GM15510 (cell line): Measurements from ENCODE around the gene LRRN1.

ENCODE experiments used
- POLR2A ChIP-seq: IDR thresholded peaks from 3 replicates; pipeline ENCODE4 v1.6.1; 2011; ENCODE audit warnings: borderline replicate concordance; ENCODE audit not compliant: insufficient read length; ENCODE audit errors: extremely low read depth

The LRRN1 gene

DNA sequence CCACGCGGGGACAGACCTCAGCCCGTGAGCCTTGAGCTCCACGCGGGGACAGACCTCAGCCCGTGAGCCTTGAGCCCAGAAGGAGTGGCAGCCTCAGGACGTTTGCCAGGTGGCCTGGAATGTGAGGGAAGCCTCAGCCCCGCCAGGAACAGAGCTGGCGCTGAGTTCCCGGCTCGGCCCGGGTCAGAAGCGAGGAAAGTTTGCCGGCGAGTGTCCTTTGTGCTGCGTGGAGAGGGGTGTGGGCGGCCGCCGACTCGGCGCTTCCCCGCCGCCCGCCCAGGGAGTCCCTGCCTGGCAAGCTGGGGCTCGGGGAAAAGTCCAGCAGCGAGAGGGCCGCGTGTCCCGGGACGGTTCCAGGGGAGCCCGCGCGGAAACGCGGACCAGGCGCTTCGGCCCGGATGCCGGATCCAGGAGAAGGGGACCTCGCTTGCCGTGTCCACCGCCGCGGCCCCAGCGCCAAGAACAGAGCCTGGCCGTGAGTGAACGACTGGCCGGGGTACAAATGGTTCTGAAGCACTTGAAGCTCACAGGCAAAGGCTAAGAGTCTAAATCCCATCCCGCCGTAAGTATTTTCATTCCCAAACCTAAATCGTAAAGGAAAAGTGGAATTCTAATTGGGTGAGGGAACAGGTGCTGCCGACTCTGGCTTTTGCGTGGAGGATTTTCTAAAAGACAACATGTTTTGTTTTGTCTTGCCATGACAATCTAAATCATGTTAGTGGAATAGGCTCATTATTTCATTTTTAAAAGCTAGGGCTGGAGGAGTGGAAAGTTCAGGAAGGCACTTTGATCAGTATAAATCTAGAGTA, 1.7 kb downstream of the LRRN1 start:
- no peak for TF ChIP-seq POLR2A

DNA sequence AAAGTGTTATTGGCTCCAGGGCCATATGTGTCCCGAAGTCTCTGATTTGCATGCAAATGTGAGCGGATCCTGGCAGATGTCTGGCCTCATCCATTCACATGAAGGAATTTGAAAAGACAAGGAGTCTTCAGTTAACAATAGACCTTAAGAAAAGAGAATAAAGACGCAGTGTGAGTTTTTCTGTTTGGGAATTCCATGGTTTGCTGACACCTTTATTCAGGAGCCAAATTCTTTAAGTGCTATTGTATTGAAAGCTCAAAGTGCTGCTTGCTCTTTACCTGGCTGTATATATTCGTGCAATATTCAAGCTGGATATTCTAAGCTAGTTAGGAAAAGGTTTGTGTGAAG, 2.2 kb downstream of the LRRN1 start:
- TF ChIP-seq POLR2A, result no peak

DNA sequence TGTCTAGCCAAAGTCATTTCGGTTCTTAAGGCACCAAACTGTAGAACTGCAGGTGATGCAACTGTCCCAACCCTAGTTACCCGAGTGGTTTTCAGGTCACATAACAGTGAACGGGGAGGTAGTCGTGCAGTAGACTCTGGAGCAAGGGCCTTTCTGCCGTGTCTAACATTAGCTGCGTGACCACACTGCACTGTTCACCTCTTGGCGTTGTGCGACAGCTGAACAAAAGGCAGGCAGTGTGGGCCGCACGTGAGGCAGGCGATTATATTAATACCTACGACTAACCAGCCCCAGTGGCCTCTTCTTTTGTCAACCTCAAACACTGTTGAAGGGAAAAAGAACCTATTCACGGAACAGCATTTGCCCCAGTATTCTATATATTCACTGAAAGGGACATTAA, 2.8 kb downstream of the LRRN1 start:
- TF ChIP-seq POLR2A, result no peak

DNA sequence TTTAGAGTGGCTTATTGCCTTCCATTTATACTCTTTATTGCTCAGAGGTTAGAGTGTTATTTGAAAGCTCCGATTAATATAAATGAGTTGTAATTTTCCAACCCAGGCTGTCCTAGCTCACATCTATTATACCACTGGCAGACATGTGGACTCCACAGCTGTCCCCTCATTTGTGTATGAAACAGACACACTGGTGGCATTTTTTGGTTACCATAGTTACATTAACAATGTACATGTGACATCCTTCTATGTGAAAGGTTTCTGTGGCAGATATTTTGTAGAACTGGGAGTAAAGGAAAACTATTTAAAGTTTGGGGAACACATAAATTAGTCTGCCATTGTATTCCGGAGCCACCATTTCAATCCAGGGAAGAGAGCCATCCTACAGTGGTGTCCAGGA, 5.3 kb downstream of the LRRN1 start:
- TF ChIP-seq POLR2A, result no peak

DNA sequence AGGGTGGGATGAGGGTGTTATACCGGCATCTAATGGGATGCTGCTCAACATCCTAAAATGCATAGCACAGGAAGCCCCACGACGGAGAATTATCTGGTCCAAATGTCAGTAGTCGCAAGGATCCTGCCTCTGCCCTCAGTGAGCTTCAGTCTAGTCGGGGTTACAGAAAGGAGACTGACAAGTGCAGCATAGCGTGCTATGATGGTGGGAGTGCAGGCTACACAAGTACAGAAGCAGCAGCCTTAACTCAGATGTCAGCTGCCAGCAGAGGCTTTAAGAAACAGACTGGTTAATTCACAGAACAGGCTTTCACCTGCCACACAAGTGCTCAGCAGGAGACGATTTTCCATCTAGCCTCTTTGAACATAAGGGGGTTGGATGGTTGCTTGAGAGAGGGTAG, 6.9 kb downstream of the LRRN1 start:
- TF ChIP-seq POLR2A, result no peak

DNA sequence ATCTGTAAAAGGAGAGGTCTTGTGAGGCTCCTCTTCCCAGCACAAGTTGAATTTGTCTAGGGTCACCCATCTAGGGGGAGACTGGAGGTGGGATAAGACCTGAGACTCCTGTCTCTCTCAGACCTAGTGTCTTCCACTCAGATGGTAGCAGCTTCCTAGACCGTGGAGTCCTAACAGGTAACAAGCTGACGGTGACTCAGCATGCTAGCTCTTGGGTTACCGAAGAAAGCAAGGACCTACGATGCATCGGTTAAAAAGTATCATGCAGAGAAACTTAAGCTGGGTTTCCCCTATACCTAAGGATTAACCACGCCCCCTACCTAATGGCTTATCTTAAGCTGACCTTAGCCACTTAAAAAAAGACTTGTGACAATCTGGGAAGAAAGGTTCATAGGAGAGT, 7.6 kb downstream of the LRRN1 start:
- TF ChIP-seq POLR2A, result no peak

DNA sequence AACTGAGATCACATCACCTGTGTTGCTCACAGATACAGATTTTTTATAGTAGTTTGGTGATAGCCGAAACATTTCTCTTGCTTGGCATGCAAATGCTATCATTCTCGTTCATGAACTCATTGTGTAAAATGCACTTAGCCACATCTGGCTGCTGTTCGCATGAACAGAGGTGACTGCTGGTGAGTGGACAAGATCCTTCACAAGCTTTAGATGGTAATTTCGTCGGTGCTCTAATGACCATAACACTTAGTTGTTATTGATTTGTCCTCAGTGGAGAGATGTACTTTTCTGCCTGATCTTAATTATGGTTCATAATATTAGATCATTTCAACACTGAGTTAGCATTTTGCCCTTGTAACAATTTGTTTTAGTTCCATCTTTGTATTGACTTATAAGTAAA, 13.8 kb downstream of the LRRN1 start:
- no peak for TF ChIP-seq POLR2A

DNA sequence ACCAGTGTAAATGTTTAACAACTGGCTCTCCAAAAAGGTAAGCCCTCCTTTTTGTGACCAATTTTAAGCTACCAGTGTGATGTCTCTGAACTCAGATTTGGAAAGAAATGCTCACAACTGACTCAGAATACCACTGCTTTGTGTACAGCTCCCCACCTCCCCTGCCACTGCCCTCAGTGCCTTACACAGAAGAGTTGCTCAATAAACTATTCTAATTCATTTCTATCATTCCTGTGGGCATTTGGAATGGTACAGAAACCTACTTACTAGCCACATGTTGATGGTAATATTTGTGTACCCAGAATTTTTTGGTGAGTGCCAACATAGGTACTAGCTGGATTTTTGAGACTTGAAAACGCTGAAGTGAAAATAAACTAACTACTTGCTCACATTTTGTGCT, 16.0 kb downstream of the LRRN1 start:
- TF ChIP-seq POLR2A, result no peak

DNA sequence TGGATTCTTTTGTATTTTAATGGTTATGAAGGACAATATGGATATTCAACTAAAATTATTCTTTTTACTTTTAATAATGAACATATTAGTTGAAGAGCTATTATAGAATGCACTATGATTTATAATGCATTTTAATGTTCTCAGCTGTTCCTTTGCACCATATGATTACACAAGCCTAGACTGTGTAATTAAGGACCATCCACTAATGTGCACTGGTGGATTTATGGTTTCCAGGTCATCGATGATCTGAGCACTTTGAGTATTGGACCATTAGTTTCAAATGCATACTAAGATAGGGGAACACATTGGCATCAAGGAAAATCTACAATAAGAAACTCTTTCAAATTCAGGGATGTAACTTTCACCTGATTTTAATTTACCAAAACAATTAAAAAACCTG, 16.8 kb downstream of the LRRN1 start:
- TF ChIP-seq POLR2A, result no peak

DNA sequence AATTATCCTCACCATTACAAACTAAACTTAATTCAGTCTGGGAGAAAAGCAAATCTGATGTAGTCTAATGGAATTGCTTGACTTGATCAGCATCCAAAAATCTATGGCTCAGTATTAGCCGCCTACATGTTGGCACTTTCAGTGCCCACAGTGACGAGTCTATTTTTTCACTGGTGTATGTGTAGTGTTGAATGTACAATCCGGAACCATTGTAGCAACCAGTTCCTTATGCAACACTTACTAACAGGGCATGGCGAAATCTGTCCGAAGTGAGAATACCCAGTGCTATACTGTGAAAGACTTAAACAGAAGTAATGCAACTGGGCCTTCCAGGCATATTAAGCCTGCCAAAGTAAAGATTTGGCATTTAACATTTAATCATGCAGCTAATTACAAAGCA, 18.6 kb downstream of the LRRN1 start:
- TF ChIP-seq POLR2A, result no peak

DNA sequence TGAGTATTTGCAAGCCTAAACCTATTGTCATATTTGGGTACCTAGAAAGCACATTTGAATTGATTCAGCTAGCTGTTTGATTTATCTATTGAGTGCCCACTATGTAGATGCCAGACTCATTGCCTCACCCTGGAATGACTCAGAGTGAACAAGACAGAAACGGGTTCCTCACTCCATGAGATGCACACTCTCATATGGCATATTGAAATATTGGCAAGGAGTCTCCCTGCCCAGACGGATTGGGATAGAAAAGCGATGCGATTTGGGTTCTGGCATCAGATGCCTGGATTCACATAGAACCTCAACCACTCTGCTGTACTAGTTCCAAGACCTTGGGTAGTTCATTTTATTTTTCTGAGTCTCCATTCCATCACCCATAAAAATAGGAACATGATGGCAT, 22.5 kb downstream of the LRRN1 start:
- TF ChIP-seq POLR2A, result no peak

DNA sequence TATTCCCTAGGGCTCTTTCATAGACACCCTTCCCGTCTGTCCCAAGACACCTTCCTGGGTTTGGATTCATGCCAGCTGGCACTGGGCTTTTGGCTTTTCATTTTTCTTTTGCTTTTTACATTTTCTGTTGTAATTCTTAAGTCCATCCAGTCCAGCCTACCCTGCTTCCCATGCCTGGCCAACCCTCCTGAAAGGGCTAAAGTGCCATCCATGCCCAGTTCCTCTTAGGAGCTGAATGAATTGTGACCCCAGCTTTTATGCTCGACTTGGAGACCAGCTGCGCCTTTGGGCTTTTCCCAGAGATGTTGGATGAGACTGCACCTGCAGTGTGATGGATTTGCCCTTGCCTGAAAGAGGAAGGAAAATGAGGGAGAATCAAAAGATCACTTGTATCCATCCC, 25.8 kb downstream of the LRRN1 start:
- no peak for TF ChIP-seq POLR2A

DNA sequence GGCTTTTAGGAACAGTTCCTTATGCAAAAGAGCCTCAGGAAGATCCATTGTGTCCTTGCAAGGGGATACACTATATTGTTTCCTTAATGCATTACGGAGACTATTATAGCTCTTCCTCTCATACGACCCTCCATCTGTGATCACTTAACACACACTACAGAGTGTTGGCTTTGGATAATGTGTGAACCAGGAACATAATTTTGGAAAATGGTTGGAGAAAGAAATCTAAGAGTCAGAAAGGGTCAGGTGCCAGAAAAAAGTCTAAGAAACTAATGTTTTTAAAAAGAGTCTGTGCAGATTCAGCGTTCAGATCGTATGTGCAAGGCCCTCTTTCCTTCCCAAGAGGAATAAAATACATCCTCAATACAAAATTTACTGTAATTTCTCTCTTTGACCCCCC, 27.3 kb downstream of the LRRN1 start:
- no peak for TF ChIP-seq POLR2A

DNA sequence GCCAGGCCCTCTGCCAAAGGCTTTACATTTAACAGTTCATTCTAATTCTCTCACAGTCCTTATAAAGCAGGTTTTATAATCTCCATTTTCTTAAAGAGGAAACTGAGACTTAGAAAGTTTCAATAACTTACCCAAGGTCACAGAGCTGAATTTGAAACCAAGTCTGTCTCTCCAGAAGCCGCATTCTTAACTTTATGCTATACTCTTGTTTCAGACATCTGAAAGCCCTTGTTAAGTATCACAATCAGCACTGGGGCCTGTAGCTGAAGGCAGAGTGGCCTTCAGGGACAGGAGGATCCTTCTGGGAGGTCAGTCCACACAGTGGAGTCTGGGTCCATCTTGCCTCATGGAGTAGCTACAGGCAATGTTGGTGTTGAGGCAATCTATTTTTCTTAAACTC, 27.9 kb downstream of the LRRN1 start:
- no peak for TF ChIP-seq POLR2A

DNA sequence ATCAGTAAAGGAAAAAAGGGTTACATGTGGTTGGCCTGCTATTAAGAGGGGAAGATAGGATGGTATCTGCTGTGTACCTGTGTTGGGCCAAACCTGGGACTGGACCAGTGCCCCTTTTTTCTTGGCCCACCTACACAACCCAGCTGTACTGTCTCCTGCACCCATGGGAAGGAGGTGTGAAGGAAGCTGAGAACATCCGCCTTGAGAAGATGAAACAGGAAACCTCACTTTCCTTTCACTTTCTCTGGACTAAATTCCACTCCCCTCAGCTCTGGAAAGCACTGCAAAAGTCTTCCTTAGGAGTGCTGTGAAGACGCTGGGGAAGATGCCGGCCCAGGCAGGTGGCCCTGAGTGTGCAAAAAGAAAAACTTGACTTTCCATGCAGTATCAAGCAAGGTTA, 37.6 kb downstream of the LRRN1 start:
- no peak for TF ChIP-seq POLR2A

DNA sequence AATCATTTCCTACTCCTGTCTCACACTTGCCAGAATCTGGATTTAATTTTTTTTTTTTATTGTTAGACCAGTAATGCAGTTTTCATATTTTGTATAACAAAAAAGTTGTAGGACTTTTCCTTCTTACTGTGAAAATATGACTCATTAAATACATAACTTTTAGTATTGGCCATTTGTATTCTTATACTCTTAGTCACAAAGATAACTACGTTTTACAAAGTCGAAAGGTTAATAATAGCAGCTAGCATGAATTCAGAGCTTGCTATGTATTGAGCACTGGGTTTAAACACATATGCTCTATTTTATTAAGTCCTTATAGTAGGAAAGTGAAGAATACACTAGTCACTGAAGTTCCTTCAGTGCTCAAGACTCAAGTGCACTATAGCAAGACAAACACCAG, 43.1 kb downstream of the LRRN1 start:
- TF ChIP-seq POLR2A, result no peak
